ENCODE results near the gene APOB.

Gene APOB

GRCh38 chr2:21006423-21007128, 37.3 kb downstream of the APOB start:
- H3K4me3 ChIP-seq (replicated peaks; ENCODE audit: low read depth, low read length): no peak overlapping the region
- no peak for DNase-seq (ENCODE audit: low read depth)
- TF ChIP-seq CTCF (IDR thresholded peaks at IDR 0.05; ENCODE audit: low read length, missing control alignments): no peak

GRCh38 chr2:21005700-21006422, 38.0 kb downstream of the APOB start:
- no peak for DNase-seq (ENCODE audit: low read depth)
- TF ChIP-seq CTCF (IDR thresholded peaks at IDR 0.05; ENCODE audit: low read length, missing control alignments): no peak
- no peak overlapping the region for H3K4me3 ChIP-seq (replicated peaks; ENCODE audit: low read depth, low read length)

- no peak for TF ChIP-seq CTCF (IDR thresholded peaks at IDR 0.05; ENCODE audit: low read length, missing control alignments)
- no peak for DNase-seq (ENCODE audit: low read depth)
- H3K4me3 ChIP-seq (replicated peaks; ENCODE audit: low read depth, low read length): no peak overlapping the region
Observed at GRCh38 chr2:21005111-21005699, 38.7 kb downstream of the APOB start.

DNA sequence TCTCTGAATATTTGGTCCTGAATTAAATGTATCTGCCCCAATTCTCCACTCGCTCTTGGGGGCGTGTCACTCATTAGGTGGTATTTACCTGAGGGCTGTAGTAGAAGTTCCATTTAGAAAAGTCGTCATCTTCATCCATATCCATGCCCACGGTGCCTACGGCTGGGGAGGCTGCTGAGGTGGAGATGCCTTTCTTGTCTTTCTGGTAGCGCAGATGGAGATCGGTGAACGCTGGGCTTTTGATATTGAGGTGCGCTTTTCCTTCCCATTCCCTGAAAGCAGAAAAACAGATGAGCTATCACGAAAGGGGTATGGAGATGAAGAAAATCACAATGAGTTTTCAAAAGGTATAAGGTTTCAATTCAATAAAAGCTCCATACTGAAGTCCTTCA, 39.7 kb downstream of the APOB start:
- no peak for DNase-seq (ENCODE audit: low read depth)
- H3K4me3 ChIP-seq (replicated peaks; ENCODE audit: low read depth, low read length): no peak overlapping the region
- TF ChIP-seq CTCF (IDR thresholded peaks at IDR 0.05; ENCODE audit: low read length, missing control alignments): no peak

- TF ChIP-seq CTCF (IDR thresholded peaks at IDR 0.05; ENCODE audit: low read length, missing control alignments): no peak
- H3K4me3 ChIP-seq (replicated peaks; ENCODE audit: low read depth, low read length): no peak overlapping the region
- no peak for DNase-seq (ENCODE audit: low read depth)
Observed at GRCh38 chr2:21003572-21004180, 40.2 kb downstream of the APOB start.

GRCh38 chr2:21002814-21003192, 41.1 kb downstream of the APOB start:
- no peak for DNase-seq (ENCODE audit: low read depth)
- no peak for TF ChIP-seq CTCF (IDR thresholded peaks at IDR 0.05; ENCODE audit: low read length, missing control alignments)
- no peak overlapping the region for H3K4me3 ChIP-seq (replicated peaks; ENCODE audit: low read depth, low read length)

Measured in fibroblast of pulmonary artery (primary cell).